Kidney epithelial cell (primary cell): Measurements from ENCODE around the gene CDH15. TPM values are rescaled to one million over a fixed set of nuclear protein-coding genes. Genes with fewer than 3 reads are reported as not detected.

Source experiments
- DNase-seq: peaks from one replicate; pipeline ENCODE4 v3.0.0-alpha.2; 2010; ENCODE audit warnings: low read depth
- H3K27me3 ChIP-seq: 2 replicates; pipeline ENCODE4 v1.6.0; 2011; ENCODE audit warnings: low read length; ENCODE audit not compliant: control insufficient read depth, insufficient read depth
- H3K36me3 ChIP-seq: 2 replicates; pipeline ENCODE4 v1.5.1; 2011; ENCODE audit warnings: low read length; ENCODE audit not compliant: control insufficient read depth, insufficient read depth
- H3K4me3 ChIP-seq: 2 replicates; pipeline ENCODE4 v1.5.1; 2011; ENCODE audit warnings: low read depth, mild to moderate bottlenecking, control low read depth, low read length
- CTCF ChIP-seq: IDR thresholded peaks from 2 replicates; pipeline ENCODE4 v1.5.1; 2011; ENCODE audit warnings: mild to moderate bottlenecking, moderate library complexity, low read length, control low read depth, inconsistent platforms; ENCODE audit not compliant: insufficient read depth, poor library complexity, severe bottlenecking
- total RNA-seq: library from RNA; depleted of rRNA; stranded (reverse); fragments of >200 nt; gene quantifications from 2 replicates; pipeline ENCODE4 v1.2.3, GENCODE V29; 2015

The CDH15 gene
- total RNA-seq, 1 donor from 2014 or later: 0.50 TPM

- no peak for TF ChIP-seq CTCF
- DNase-seq: no peak
- peaks cover 84% of the 10 kb centered on the region for H3K27me3 ChIP-seq
- H3K4me3 ChIP-seq: no peak overlapping the region
- no peaks in the 10 kb centered on the region for H3K36me3 ChIP-seq
Observed at GRCh38 chr16:89172528-89173173, 1.1 kb downstream of the CDH15 start.

GRCh38 chr16:89173174-89173921 is 1.8 kb downstream of the CDH15 start:
- Histone ChIP-seq H3K4me3 (no peak overlapping the region), H3K27me3 (peaks cover 81% of the 10 kb centered on the region), H3K36me3 (no peaks in the 10 kb centered on the region)
- TF ChIP-seq CTCF: no peak
- no peak for DNase-seq

- no peak for DNase-seq
- no peak for TF ChIP-seq CTCF
- no peaks in the 10 kb centered on the region for H3K36me3 ChIP-seq
- no peak overlapping the region for H3K4me3 ChIP-seq
- peaks cover 77% of the 10 kb centered on the region for H3K27me3 ChIP-seq
Observed at GRCh38 chr16:89174055-89174827, 2.7 kb downstream of the CDH15 start.

GRCh38 chr16:89174877-89175276 is 3.3 kb downstream of the CDH15 start:
- DNase-seq: no peak
- Histone ChIP-seq H3K4me3 (no peak overlapping the region), H3K36me3 (no peaks in the 10 kb centered on the region), H3K27me3 (peaks cover 70% of the 10 kb centered on the region)
- no peak for TF ChIP-seq CTCF

GRCh38 chr16:89175280-89176146 is 4.0 kb downstream of the CDH15 start:
- H3K36me3 ChIP-seq: no peaks in the 10 kb centered on the region
- no peak for TF ChIP-seq CTCF
- no peak for DNase-seq
- H3K27me3 ChIP-seq: peaks cover 64% of the 10 kb centered on the region
- H3K4me3 ChIP-seq: no peak overlapping the region
